DMS79 (cell line): Measurements from ENCODE around the gene IRAK1BP1.
"Not testable (repeated sequence)": the region's sequence is repeated elsewhere in the genome, so short reads cannot be mapped to it uniquely, and the experiment has no call there.

Experiments used
- DNase-seq: peaks from one replicate; lab custom pipeline; 2025; lab: John Stamatoyannopoulos, UW

Gene IRAK1BP1

GRCh38 chr6:78889901-78890300 is 22.6 kb downstream of the IRAK1BP1 start:
- DNase-seq: not testable (repeated sequence)

GRCh38 chr6:78896227-78896626 is 28.9 kb downstream of the IRAK1BP1 start:
- no peak for DNase-seq

- DNase-seq: no peak
Measured at GRCh38 chr6:78908621-78909020, 41.3 kb downstream of the IRAK1BP1 start.

- no peak for DNase-seq
Measured at GRCh38 chr6:78909391-78909790, 42.0 kb downstream of the IRAK1BP1 start.

GRCh38 chr6:78910010-78910409 is 42.7 kb downstream of the IRAK1BP1 start:
- DNase-seq: no peak

- DNase-seq: no peak
Measured at GRCh38 chr6:78910591-78911171, 43.3 kb downstream of the IRAK1BP1 start.

- DNase-seq: no peak
Measured at GRCh38 chr6:78911218-78911940, 44.0 kb downstream of the IRAK1BP1 start.

- no peak for DNase-seq
Measured at GRCh38 chr6:78916411-78916810, 49.1 kb downstream of the IRAK1BP1 start.

- DNase-seq: no peak
Measured at GRCh38 chr6:78917788-78918187, 50.4 kb downstream of the IRAK1BP1 start.

- not testable (repeated sequence) for DNase-seq
Measured at GRCh38 chr6:78921168-78921567, 53.8 kb downstream of the IRAK1BP1 start.

GRCh38 chr6:78925317-78925716 is 58.0 kb downstream of the IRAK1BP1 start:
- DNase-seq: no peak

GRCh38 chr6:78935553-78935952 is 68.2 kb downstream of the IRAK1BP1 start:
- DNase-seq: no peak

- no peak for DNase-seq
Measured at GRCh38 chr6:78936515-78936914, 69.2 kb downstream of the IRAK1BP1 start.

- no peak for DNase-seq
Measured at GRCh38 chr6:78942446-78942845, 75.1 kb downstream of the IRAK1BP1 start.

GRCh38 chr6:78947529-78947928 is 80.2 kb downstream of the IRAK1BP1 start:
- DNase-seq: no peak

- DNase-seq: no peak
Measured at GRCh38 chr6:78947962-78948361, 80.6 kb downstream of the IRAK1BP1 start.

GRCh38 chr6:78948785-78949184 is 81.4 kb downstream of the IRAK1BP1 start:
- no peak for DNase-seq

- no peak for DNase-seq
Measured at GRCh38 chr6:78952362-78952761, 85.0 kb downstream of the IRAK1BP1 start.
